GM19324 (cell line): ENCODE results near the gene TCEAL7.

Experiments
- ATAC-seq: cut with Tn5 transposase; IDR thresholded peaks from one replicate; pipeline ENCODE4 v1.9.1; 2021; ENCODE audit warnings: mild to moderate bottlenecking, moderate library complexity; ENCODE audit not compliant: unreplicated experiment, low FRiP score

TCEAL7 gene

DNA sequence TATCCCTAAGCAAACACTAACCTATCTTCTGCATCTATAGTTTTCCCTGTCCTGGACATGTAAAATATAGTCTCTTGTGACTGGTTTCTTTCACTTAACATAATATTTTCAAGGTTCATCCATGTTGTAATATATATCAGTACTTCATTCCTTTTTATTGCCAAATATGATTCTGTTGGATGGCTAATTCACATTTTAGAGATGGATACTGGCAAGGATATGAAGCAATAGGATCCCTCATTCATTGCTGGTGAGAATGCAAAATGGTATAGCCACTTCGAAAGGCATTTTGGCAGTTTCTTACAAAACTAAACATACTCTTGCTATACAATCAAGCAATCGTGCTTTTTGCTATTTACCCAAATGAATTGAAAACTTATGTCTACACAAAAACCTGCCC is 33.0 kb downstream of the TCEAL7 start:
- ATAC-seq = no peak

DNA sequence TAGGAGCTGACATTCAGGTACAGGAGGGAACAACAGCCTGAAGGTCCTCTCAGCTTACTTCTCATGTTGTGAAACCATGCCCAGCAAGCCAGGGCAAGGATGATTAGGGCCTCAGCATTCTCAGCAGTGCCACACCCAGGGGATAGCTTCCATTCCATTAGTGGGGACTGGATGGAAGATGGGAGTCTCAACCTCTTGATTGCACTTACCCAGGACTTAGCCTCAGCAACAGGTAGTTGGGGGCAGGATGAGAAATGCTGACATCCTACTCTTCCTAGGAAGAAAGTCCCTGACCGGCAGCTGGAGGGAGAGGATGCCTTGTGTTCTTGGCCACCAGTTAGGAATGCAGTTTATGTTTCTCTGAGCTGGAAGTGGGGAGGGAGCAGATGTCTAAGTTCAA is 37.5 kb downstream of the TCEAL7 start:
- ATAC-seq = no peak

- no peak for ATAC-seq
Observed at GRCh38 chrX:103369479-103369878, 39.4 kb downstream of the TCEAL7 start.

GRCh38 chrX:103372886-103373285 is 42.8 kb downstream of the TCEAL7 start:
- no peak for ATAC-seq

GRCh38 chrX:103373581-103373980 is 43.5 kb downstream of the TCEAL7 start:
- ATAC-seq = no peak

DNA sequence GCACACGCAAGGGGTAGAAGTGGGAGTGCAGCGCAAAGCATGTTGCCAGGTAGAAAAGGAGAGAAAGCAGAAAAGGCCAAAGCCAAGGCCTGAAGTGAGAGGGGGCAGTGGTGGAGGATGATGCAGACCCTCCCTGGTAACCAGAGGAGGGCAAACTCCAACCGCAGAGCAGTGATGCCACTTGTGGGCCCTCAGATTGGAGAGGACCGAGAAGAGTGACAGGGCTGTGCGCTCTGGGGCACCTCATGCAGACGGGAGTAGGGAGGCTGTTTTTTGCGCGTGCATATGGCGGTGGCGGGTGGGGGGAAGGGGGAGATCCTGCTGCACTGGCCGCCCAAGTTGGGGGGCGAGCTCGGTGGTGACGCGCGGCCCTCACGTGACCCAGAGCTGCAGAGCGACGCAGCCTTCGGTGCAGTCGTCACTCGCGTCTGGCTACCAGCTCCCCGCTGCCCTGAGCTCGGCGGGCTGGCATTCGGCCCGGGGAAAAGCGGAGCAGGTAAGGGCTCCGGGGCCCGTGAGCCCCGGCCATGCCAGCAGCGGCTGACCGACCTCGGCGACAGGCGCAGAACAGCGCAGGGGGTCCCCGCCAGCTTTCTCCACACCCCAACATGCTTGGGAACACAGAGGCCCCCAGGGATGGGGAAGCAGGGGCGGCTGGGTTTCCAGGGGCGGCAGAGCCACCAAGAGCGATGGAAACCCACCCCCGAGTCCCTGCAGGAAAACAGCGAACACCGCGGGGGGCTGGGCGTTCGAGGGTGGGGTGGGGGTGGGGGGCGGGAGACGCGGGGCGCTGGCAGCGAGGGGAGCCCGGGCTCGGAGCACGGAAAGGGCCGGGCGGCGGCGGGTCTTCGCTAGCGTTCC is 46.3 kb downstream of the TCEAL7 start, which contains the start of gene BEX3:
Gene BEX3 (plus strand): TSS at position 421 of the 861 bp plus-strand sequence. CDS start 984 bp downstream, outside the sequence.
- no peak for ATAC-seq

DNA sequence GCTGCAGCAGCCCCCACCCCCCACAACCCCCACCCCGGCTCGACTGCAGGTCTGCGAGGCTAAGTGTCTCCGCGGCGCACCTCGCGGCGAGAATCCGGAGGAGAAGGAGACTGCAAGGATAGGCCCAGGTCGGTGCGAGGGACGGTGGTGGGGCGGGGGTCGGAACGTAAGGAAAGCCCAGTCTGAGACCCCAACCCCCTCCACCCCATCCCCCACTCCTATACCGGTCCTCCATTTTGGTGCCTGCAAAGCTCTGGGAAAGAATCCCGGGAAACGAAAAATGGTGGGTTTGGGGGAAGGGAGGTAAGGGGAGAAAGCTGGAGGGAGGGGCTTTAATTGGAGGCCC is 46.9 kb downstream of the TCEAL7 start:
- no peak for ATAC-seq

GRCh38 chrX:103378990-103379389 is 49.0 kb downstream of the TCEAL7 start:
- ATAC-seq = no peak
